Nucleus accumbens (tissue), 56 donors: ENCODE results near the gene ANKS1A.

Source experiments
- DNase-seq, 56 donors: peaks; one replicate each; lab custom pipeline; 2025; lab: John Stamatoyannopoulos, UW

ANKS1A gene

GRCh38 chr6:35062676-35063574 is 173.9 kb downstream of the ANKS1A start:
- no peak for DNase-seq

GRCh38 chr6:35063701-35064280 is 174.7 kb downstream of the ANKS1A start:
- no peak for DNase-seq

GRCh38 chr6:35064290-35064689 is 175.2 kb downstream of the ANKS1A start:
- no peak for DNase-seq

- no peak for DNase-seq
Measured at GRCh38 chr6:35064757-35065440, 175.8 kb downstream of the ANKS1A start.

GRCh38 chr6:35065441-35065800 is 176.4 kb downstream of the ANKS1A start:
- DNase-seq: no peak

GRCh38 chr6:35065870-35066269 is 176.8 kb downstream of the ANKS1A start:
- DNase-seq: no peak

- DNase-seq: no peak
Measured at GRCh38 chr6:35067234-35067633, 178.2 kb downstream of the ANKS1A start.

GRCh38 chr6:35068206-35068605 is 179.2 kb downstream of the ANKS1A start:
- no peak for DNase-seq

- DNase-seq: no peak
Measured at GRCh38 chr6:35068644-35069043, 179.6 kb downstream of the ANKS1A start.

GRCh38 chr6:35069262-35069661 is 180.2 kb downstream of the ANKS1A start:
- DNase-seq: no peak

GRCh38 chr6:35070111-35070510 is 181.1 kb downstream of the ANKS1A start:
- no peak for DNase-seq

- no peak for DNase-seq
Measured at GRCh38 chr6:35071347-35071994, 182.4 kb downstream of the ANKS1A start.

- peak in 1 of 56 donors; percentile 18 for DNase-seq
Measured at GRCh38 chr6:35072051-35072697, 183.1 kb downstream of the ANKS1A start.

GRCh38 chr6:35072698-35073055 is 183.6 kb downstream of the ANKS1A start:
- DNase-seq: no peak

GRCh38 chr6:35073211-35073610 is 184.2 kb downstream of the ANKS1A start:
- DNase-seq: no peak

GRCh38 chr6:35073766-35074471 is 184.9 kb downstream of the ANKS1A start:
- no peak for DNase-seq

- peak in 1 of 56 donors; percentile 11 for DNase-seq
Measured at GRCh38 chr6:35076997-35077712, 188.1 kb downstream of the ANKS1A start.

- DNase-seq: peak in 5 of 56 donors; percentile 18 to 44 (median 25)
Measured at GRCh38 chr6:35077713-35078105, 188.7 kb downstream of the ANKS1A start.

- no peak for DNase-seq
Measured at GRCh38 chr6:35078226-35078850, 189.3 kb downstream of the ANKS1A start.
